ENCODE results near the gene BIK. TPM values are rescaled to one million over a fixed set of nuclear protein-coding genes. Genes with fewer than 3 reads are reported as not detected.

BIK gene
- polyA plus RNA-seq, 1 of the 3 experiments (the other 2 are of a cell fraction) = 0.66 TPM

DNA sequence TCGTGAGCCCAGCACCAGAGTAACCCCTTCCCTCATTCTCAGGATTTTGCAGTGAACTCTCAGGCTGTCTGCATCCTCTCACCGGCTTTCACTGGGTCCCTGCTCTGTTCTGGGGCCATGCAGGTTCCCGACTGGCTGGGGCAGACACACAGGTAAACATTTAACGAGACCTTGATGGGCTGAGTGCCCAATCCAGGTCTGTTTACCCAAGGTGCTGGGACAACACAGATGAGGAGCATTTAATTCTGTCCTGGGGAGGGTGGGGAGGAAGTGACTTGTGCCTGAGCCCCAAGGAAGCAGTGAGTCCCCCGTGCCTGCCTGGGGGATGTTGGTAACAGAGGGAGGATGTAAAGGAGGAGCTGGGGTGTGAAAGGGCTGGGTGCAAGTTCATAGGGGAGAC, 4.4 kb downstream of the BIK start:
- H3K27me3 ChIP-seq (ENCODE audit: insufficient read depth) = no peaks in the 10 kb centered on the region
- H3K4me2 ChIP-seq = no peak overlapping the region
- no peak for DNase-seq
- ChIA-PET CTCF (interaction anchor here (1.1 kb wide), 1 partner anchor 11 kb away, joined by 3 read pairs; no protein-coding TSS in a partner anchor), POLR2A (no interaction called here)
- H3K79me2 ChIP-seq (ENCODE audit: insufficient read depth) = no peaks in the 10 kb centered on the region
- WGBS (ENCODE audit: low lambda C conversion rate) = 46% methylated on average over 2 of the region's 5 CpGs
- no peak overlapping the region for H2AFZ ChIP-seq (ENCODE audit: low read depth)
- H3K4me1 ChIP-seq (ENCODE audit: control insufficient read depth in 1 of 2, insufficient read depth in 2 of 2, low read depth in 1 of 2, low read length in 1 of 2) = no peaks in the 10 kb centered on the region; a peak in 1 of 4 replicates
- no peaks in the 10 kb centered on the region for H3F3A ChIP-seq (replicated peaks; ENCODE audit: insufficient read depth)
- no peaks in the 10 kb centered on the region for H3K9me2 ChIP-seq
- no peaks in the 10 kb centered on the region for H3K9me3 ChIP-seq
- no peak overlapping the region for H3K4me3 ChIP-seq (ENCODE audit: low read depth in 2 of 2, low read length in 1 of 2)
- no peak overlapping the region for H3K27ac ChIP-seq (ENCODE audit: low read depth in 2 of 2, low read length in 1 of 2)
- TF ChIP-seq CHD2 (IDR thresholded peaks at IDR 0.05; ENCODE audit: low read length, partially characterized antibody) (no peak), TAF1 (IDR thresholded peaks at IDR 0.05; ENCODE audit: borderline replicate concordance, low read depth, low read length) (no peak), ELF1 (IDR thresholded peaks at IDR 0.05) (no peak), RAD21 (IDR thresholded peaks at IDR 0.05; ENCODE audit: low read length) (no peak), MEF2A (IDR thresholded peaks at IDR 0.05; ENCODE audit: borderline replicate concordance, low read depth) (no peak), TEAD4 (IDR thresholded peaks at IDR 0.05; ENCODE audit: borderline replicate concordance, insufficient read depth) (no peak), JUND (IDR thresholded peaks at IDR 0.05) (no peak), GATA2 (CRISPR knock-in tag; IDR thresholded peaks at IDR 0.05) (no peak), EP300 (IDR thresholded peaks at IDR 0.05; ENCODE audit: borderline replicate concordance in 1 of 2, low read depth in 1 of 2, low read length in 1 of 2) (no peak), EZH2phosphoT487 (IDR thresholded peaks at IDR 0.05; ENCODE audit: borderline replicate concordance, low read depth) (no peak), REST (IDR thresholded peaks at IDR 0.05; ENCODE audit: low read depth, low read length) (no peak)
- TF ChIP-seq, protein P1, sequence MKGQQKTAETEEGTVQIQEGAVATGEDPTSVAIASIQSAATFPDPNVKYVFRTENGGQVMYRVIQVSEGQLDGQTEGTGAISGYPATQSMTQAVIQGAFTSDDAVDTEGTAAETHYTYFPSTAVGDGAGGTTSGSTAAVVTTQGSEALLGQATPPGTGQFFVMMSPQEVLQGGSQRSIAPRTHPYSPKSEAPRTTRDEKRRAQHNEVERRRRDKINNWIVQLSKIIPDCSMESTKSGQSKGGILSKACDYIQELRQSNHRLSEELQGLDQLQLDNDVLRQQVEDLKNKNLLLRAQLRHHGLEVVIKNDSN (IDR thresholded peaks at IDR 0.05; ENCODE audit: borderline replicate concordance, low read depth) = no peak
- no peaks in the 10 kb centered on the region for H4K20me1 ChIP-seq (ENCODE audit: insufficient read depth)
- H3K9ac ChIP-seq = no peak overlapping the region
- no peaks in the 10 kb centered on the region for H3K36me3 ChIP-seq (replicated peaks in 1 of 2; ENCODE audit: control insufficient read depth in 1 of 2, insufficient read depth in 2 of 2, low read length in 1 of 2)

GRCh38 chr22:43116932-43117331, 6.4 kb downstream of the BIK start:
- no peaks in the 10 kb centered on the region for H4K20me1 ChIP-seq (ENCODE audit: insufficient read depth)
- H3K4me3 ChIP-seq (ENCODE audit: low read depth in 2 of 2, low read length in 1 of 2) = no peak overlapping the region
- no peak for DNase-seq
- H3K36me3 ChIP-seq (replicated peaks in 1 of 2; ENCODE audit: control insufficient read depth in 1 of 2, insufficient read depth in 2 of 2, low read length in 1 of 2) = no peaks in the 10 kb centered on the region
- no peaks in the 10 kb centered on the region for H3K79me2 ChIP-seq (ENCODE audit: insufficient read depth)
- H3K9me3 ChIP-seq = no peaks in the 10 kb centered on the region
- CTCF ChIA-PET = no interaction called here
- no peak overlapping the region for H3K27ac ChIP-seq (ENCODE audit: low read depth in 2 of 2, low read length in 1 of 2)
- H3K4me1 ChIP-seq (ENCODE audit: control insufficient read depth in 1 of 2, insufficient read depth in 2 of 2, low read depth in 1 of 2, low read length in 1 of 2) = no peaks in the 10 kb centered on the region
- WGBS (ENCODE audit: low lambda C conversion rate) = 96% methylated on average over 3 of the region's 7 CpGs
- H3K27me3 ChIP-seq (ENCODE audit: insufficient read depth) = no peaks in the 10 kb centered on the region
- no peak overlapping the region for H2AFZ ChIP-seq (ENCODE audit: low read depth)
- H3K9me2 ChIP-seq = no peaks in the 10 kb centered on the region
- H3K4me2 ChIP-seq = no peak overlapping the region
- POLR2A ChIA-PET = no interaction called here
- TF ChIP-seq, protein P2, sequence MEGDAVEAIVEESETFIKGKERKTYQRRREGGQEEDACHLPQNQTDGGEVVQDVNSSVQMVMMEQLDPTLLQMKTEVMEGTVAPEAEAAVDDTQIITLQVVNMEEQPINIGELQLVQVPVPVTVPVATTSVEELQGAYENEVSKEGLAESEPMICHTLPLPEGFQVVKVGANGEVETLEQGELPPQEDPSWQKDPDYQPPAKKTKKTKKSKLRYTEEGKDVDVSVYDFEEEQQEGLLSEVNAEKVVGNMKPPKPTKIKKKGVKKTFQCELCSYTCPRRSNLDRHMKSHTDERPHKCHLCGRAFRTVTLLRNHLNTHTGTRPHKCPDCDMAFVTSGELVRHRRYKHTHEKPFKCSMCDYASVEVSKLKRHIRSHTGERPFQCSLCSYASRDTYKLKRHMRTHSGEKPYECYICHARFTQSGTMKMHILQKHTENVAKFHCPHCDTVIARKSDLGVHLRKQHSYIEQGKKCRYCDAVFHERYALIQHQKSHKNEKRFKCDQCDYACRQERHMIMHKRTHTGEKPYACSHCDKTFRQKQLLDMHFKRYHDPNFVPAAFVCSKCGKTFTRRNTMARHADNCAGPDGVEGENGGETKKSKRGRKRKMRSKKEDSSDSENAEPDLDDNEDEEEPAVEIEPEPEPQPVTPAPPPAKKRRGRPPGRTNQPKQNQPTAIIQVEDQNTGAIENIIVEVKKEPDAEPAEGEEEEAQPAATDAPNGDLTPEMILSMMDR (IDR thresholded peaks at IDR 0.05) = no peak
- no peak overlapping the region for H3K9ac ChIP-seq
- no peaks in the 10 kb centered on the region for H3F3A ChIP-seq (replicated peaks; ENCODE audit: insufficient read depth)
